Measurements from ENCODE around the gene ANAPC5.

DNA sequence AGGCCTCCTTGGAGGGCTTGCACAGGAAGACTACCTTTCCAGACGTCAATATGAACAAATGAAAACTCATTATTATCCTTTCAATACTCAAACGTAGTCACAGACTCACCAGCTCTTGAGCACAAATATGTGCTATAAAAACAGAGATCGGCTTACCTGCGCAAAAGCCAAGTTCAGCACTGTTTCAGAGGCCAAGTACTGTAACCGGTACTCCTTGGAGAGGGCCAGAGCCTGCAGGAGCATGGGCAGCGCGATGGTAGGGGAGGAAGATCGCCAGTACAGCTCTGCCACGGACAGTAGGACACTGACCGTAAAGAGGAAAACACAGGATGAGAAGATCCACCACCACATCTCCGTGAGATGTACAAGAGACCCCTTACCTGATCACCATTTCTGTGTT is 34.1 kb downstream of the ANAPC5 start:
- TF ChIP-seq, protein P1, sequence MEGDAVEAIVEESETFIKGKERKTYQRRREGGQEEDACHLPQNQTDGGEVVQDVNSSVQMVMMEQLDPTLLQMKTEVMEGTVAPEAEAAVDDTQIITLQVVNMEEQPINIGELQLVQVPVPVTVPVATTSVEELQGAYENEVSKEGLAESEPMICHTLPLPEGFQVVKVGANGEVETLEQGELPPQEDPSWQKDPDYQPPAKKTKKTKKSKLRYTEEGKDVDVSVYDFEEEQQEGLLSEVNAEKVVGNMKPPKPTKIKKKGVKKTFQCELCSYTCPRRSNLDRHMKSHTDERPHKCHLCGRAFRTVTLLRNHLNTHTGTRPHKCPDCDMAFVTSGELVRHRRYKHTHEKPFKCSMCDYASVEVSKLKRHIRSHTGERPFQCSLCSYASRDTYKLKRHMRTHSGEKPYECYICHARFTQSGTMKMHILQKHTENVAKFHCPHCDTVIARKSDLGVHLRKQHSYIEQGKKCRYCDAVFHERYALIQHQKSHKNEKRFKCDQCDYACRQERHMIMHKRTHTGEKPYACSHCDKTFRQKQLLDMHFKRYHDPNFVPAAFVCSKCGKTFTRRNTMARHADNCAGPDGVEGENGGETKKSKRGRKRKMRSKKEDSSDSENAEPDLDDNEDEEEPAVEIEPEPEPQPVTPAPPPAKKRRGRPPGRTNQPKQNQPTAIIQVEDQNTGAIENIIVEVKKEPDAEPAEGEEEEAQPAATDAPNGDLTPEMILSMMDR (IDR thresholded peaks at IDR 0.05; ENCODE audit: low read depth, low read length, poor library complexity, severe bottlenecking), result no peak
- TF ChIP-seq EZH2phosphoT487 (IDR thresholded peaks at IDR 0.05; ENCODE audit: borderline replicate concordance, low read length), result no peak

All from DOHH2 (cell line).